Fibroblast of pulmonary artery (primary cell): ENCODE data around the gene MTARC1.
A peak's percentile ranks its signal among the peaks of the same experiment; 100 is the strongest.

Experiments
- DNase-seq: peaks from one replicate; pipeline ENCODE4 v3.0.0-alpha.2; 2010; ENCODE audit warnings: low read depth
- H3K4me3 ChIP-seq: replicated peaks from 2 replicates; pipeline ENCODE4 v1.5.1; 2011; ENCODE audit warnings: low read depth, mild to moderate bottlenecking, control low read depth, low read length, moderate library complexity
- TF ChIP-seq, protein P1 (sequence below): IDR thresholded peaks from 2 replicates; pipeline ENCODE4 v1.5.1; 2011; ENCODE audit warnings: mild to moderate bottlenecking, control low read depth, low read length, inconsistent platforms; ENCODE audit errors: missing control alignments

The MTARC1 gene

DNA sequence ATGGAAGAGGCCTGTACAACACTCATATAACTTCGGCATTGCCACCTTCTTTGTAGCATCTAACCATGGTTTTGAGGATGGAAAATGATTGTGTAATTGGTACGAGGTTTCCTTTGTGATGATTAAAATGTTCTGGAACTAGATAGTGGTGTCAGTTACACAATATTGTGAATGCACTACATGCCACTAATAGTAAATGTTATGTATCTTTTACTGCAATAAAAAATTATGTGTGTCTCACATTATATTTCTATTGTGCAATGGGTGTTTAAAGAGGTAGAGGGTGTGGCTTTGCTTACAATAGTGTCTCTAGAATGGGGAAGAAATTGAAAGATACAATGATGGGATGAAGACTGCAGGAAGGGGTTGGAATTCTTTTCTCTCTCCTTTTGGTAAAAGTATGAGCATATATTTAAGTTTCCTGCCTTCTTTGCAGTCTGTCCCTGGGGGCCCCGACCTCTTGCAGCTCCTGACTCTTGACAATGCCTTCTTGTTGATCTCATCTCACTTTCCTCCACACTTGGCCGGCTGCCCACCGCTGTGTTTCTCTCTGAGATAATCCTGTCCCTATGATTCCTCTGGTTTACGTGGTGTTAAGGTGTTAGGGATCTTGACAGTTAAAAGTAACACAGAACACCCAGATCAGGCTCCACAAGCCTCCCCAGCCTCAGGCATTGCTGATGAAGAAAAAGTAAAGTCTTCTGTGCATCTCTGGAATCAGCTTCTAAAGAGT lies 39.3 kb downstream of the MTARC1 start:
- DNase-seq: peak; percentile 47
- no peak overlapping the region for H3K4me3 ChIP-seq
- TF ChIP-seq, protein P1, sequence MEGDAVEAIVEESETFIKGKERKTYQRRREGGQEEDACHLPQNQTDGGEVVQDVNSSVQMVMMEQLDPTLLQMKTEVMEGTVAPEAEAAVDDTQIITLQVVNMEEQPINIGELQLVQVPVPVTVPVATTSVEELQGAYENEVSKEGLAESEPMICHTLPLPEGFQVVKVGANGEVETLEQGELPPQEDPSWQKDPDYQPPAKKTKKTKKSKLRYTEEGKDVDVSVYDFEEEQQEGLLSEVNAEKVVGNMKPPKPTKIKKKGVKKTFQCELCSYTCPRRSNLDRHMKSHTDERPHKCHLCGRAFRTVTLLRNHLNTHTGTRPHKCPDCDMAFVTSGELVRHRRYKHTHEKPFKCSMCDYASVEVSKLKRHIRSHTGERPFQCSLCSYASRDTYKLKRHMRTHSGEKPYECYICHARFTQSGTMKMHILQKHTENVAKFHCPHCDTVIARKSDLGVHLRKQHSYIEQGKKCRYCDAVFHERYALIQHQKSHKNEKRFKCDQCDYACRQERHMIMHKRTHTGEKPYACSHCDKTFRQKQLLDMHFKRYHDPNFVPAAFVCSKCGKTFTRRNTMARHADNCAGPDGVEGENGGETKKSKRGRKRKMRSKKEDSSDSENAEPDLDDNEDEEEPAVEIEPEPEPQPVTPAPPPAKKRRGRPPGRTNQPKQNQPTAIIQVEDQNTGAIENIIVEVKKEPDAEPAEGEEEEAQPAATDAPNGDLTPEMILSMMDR: no peak

GRCh38 chr1:220826729-220827128 lies 40.0 kb downstream of the MTARC1 start:
- no peak overlapping the region for H3K4me3 ChIP-seq
- no peak for DNase-seq
- TF ChIP-seq, protein P1: no peak

DNA sequence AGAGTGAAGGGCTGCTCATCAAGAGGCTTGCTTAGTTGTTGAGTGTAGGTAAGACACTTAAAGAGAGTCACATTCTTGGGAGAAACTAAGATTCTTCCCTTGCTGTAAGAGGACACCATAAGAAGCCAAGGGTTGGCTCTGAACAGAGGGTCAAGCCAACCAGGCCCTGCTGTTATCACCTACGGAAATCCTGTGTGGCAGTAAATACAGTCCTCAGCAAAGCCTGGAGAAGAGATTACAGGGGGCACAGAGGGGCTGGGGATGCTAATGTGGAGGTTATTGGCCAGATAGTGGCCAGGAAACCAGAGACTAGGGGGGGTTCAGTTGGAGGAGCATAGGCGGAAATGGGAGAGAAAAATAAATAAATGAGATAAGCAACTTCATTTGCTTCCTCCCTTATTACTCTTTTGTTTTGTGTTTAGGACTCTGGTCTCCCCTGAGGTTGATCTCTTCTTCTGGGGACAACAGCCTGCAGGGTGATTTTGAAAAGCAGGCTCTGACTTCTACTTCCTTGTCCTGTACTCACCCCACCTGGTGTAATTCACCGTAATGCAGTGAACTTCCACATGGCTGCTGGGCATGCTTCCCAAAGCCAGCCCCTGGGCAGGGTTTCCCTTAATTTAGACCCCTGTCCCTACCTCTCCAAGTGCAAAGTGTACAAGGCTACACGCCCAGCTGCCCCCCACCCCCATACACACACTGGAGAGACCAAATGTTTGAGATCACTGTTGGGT lies 40.9 kb downstream of the MTARC1 start:
- H3K4me3 ChIP-seq: no peak overlapping the region
- no peak for DNase-seq
- TF ChIP-seq, protein P1: no peak

- peak; percentile 27 for DNase-seq
- TF ChIP-seq, protein P1: no peak
Measured at GRCh38 chr1:220828179-220828490, 41.4 kb downstream of the MTARC1 start.

GRCh38 chr1:220828950-220829586 lies 42.4 kb downstream of the MTARC1 start:
- TF ChIP-seq, protein P1: no peak
- no peak overlapping the region for H3K4me3 ChIP-seq
- no peak for DNase-seq

More at GRCh38 chr1:220828179-220828490, 41.4 kb downstream of the MTARC1 start:
- H3K4me3 ChIP-seq: no peak overlapping the region

DNA sequence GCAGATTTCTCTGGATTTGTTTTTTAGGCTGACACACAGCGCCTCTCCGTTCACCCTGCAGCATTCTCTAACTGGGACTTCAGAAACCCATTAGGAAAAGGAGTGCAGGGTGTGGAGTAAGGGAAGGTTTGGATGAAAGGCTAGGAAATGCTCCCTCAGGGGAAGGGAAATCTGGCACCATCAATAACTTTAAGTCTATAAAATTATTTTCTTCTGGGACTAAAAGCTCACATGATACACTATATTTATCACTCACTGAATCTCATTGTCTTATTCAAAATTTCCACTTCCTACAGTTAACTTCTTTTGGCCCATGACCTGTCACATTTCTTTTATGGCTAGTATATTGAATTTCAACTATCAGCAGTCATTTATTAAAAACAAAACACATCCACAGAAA lies 46.7 kb downstream of the MTARC1 start:
- no peak overlapping the region for H3K4me3 ChIP-seq
- DNase-seq: no peak
- TF ChIP-seq, protein P1: no peak
